HEK293T (cell line): ENCODE data around the gene CRADD.

Experiments
- CTCF ChIA-PET: fragments of 350-600 bp; formaldehyde crosslinking; extraction: SDS; loops from one replicate; lab custom pipeline; 2021; ENCODE audit warnings: antibody characterized with exemption, inconsistent platforms; lab: Yijun Ruan, JAX
- POLR2A ChIA-PET: fragments of 350-600 bp; formaldehyde crosslinking; extraction: SDS; loops from one replicate; lab custom pipeline; 2020; ENCODE audit warnings: antibody characterized with exemption, inconsistent platforms; lab: Yijun Ruan, JAX
- DNase-seq: peaks from one replicate; pipeline ENCODE4 v3.0.0; 2012; ENCODE audit warnings: mixed read lengths; ENCODE audit errors: extremely low spot score
- ARNT ChIP-seq: fragments of 450-650 bp; IDR thresholded peaks from 2 replicates; pipeline ENCODE4 v1.6.1; 2017; ENCODE audit warnings: mild to moderate bottlenecking
- BHLHE40 ChIP-seq: fragments of 450-650 bp; IDR thresholded peaks from 2 replicates; pipeline ENCODE4 v1.6.1; 2016; ENCODE audit warnings: mild to moderate bottlenecking, moderate library complexity, borderline replicate concordance
- CTBP1 ChIP-seq: fragments of 450-650 bp; IDR thresholded peaks from 2 replicates; pipeline ENCODE4 v1.6.1; 2016; ENCODE audit warnings: borderline replicate concordance
- ELF4 ChIP-seq: fragments of 450-650 bp; IDR thresholded peaks from 2 replicates; pipeline ENCODE4 v1.6.1; 2017; ENCODE audit warnings: antibody characterized with exemption
- FOXA1 ChIP-seq: fragments of 450-650 bp; IDR thresholded peaks from 2 replicates; pipeline ENCODE4 v1.6.1; 2016; ENCODE audit warnings: mild to moderate bottlenecking
- FOXK2 ChIP-seq: fragments of 450-650 bp; IDR thresholded peaks from 2 replicates; pipeline ENCODE4 v1.6.1; 2016; ENCODE audit warnings: mild to moderate bottlenecking
- FOXM1 ChIP-seq: fragments of 450-650 bp; IDR thresholded peaks from 2 replicates; pipeline ENCODE4 v1.6.1; 2017; ENCODE audit warnings: mild to moderate bottlenecking, borderline replicate concordance
- HDGF ChIP-seq: fragments of 450-650 bp; IDR thresholded peaks from 2 replicates; pipeline ENCODE4 v1.6.1; 2017; ENCODE audit warnings: antibody characterized with exemption, borderline replicate concordance
- L3MBTL2 ChIP-seq: fragments of 450-650 bp; conservative IDR thresholded peaks from 2 replicates; pipeline ENCODE4 v1.6.1; 2016; ENCODE audit warnings: mild to moderate bottlenecking
- LEF1 ChIP-seq: fragments of 450-650 bp; IDR thresholded peaks from 2 replicates; pipeline ENCODE4 v1.6.1; 2017; ENCODE audit warnings: mild to moderate bottlenecking, borderline replicate concordance
- NFRKB ChIP-seq: fragments of 450-650 bp; IDR thresholded peaks from 2 replicates; pipeline ENCODE4 v1.6.1; 2016; ENCODE audit warnings: mild to moderate bottlenecking, moderate library complexity
- SP1 ChIP-seq: fragments of 450-650 bp; IDR thresholded peaks from 2 replicates; pipeline ENCODE4 v1.6.1; 2017
- SUZ12 ChIP-seq: fragments of 450-650 bp; IDR thresholded peaks from 2 replicates; pipeline ENCODE4 v1.6.1; 2016; ENCODE audit warnings: mild to moderate bottlenecking
- TARDBP ChIP-seq: fragments of 450-650 bp; IDR thresholded peaks from 2 replicates; pipeline ENCODE4 v1.6.1; 2016
- ZNF384 ChIP-seq: fragments of 450-650 bp; IDR thresholded peaks from 2 replicates; pipeline ENCODE4 v1.6.1; 2016
- TF ChIP-seq, protein P1 (sequence below): fragments of 450-650 bp; IDR thresholded peaks from 2 replicates; pipeline ENCODE4 v1.6.1; 2016

The CRADD gene

DNA sequence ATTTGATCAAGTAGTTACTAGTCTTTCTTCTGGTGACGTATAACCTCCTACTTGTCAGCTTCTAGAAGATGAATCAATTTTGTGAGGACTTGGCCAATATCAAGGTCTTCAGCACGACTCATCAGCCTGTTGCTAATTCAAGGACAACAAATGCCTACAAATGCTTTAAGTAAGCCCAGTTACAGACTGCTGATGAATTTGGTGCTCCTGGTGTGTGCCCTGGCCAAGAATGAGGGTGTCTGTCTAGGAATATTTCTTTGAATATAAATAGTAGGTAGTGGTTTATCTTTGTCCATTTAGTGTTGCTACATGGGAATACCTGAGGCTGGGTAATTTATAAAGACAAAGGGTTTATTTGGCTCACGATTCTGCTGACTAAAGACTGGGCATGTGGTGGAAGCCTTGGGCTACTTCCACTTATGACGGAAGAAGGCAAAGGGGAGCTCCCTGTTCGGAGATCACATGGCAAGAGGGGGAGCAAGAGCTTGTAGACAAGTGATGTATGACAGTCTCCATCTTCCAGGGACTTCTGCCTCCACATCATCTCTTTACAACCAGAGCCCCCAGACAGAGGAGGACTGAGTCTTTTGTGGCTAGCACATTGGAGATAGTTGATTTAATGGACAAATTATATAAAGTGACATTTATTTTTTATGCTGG is 180.2 kb downstream of the CRADD start:
- ChIA-PET POLR2A (no interaction called here), CTCF (no interaction called here)
- TF ChIP-seq HDGF, result no peak
- no peak for TF ChIP-seq BHLHE40
- no peak for TF ChIP-seq SP1
- TF ChIP-seq LEF1, result no peak
- no peak for TF ChIP-seq FOXK2
- no peak for TF ChIP-seq FOXA1
- TF ChIP-seq ZNF384, result no peak
- TF ChIP-seq CTBP1, result no peak
- TF ChIP-seq SUZ12, result no peak
- TF ChIP-seq FOXM1, result no peak
- TF ChIP-seq ARNT, result no peak
- no peak for TF ChIP-seq L3MBTL2
- no peak for TF ChIP-seq TARDBP
- no peak for TF ChIP-seq NFRKB
- TF ChIP-seq ELF4, result no peak
- no peak for DNase-seq

DNA sequence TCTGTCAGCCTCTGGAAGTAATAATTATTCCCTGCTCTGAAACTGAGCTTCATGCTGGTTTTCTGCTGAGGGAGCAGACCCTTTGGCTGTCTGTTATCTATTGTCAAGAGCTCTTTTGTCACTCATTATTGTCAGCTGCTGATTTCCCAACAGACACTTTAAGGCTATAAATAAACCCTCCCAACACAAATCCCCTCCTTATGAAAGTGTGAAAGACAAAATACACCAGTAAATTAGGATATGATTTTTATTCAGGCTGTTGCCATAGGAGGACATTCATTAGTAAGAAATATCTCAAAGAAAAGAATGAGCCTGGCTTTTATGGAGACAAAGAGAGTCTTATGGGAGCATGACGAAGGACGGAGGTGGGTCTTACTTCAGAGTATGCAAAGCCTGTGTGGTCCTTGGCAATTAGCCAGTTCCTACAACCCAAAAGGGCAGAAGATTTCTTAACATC is 180.8 kb downstream of the CRADD start:
- TF ChIP-seq LEF1 (no peak), FOXK2 (no peak), CTBP1 (no peak), HDGF (no peak), NFRKB (no peak), L3MBTL2 (no peak), SP1 (no peak), ARNT (no peak), BHLHE40 (no peak), ZNF384 (no peak), ELF4 (no peak), TARDBP (no peak)
- TF ChIP-seq, protein P1, sequence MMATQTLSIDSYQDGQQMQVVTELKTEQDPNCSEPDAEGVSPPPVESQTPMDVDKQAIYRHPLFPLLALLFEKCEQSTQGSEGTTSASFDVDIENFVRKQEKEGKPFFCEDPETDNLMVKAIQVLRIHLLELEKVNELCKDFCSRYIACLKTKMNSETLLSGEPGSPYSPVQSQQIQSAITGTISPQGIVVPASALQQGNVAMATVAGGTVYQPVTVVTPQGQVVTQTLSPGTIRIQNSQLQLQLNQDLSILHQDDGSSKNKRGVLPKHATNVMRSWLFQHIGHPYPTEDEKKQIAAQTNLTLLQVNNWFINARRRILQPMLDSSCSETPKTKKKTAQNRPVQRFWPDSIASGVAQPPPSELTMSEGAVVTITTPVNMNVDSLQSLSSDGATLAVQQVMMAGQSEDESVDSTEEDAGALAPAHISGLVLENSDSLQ, result no peak
- POLR2A ChIA-PET, result no interaction called here
- CTCF ChIA-PET, result no interaction called here
- DNase-seq, result no peak

DNA sequence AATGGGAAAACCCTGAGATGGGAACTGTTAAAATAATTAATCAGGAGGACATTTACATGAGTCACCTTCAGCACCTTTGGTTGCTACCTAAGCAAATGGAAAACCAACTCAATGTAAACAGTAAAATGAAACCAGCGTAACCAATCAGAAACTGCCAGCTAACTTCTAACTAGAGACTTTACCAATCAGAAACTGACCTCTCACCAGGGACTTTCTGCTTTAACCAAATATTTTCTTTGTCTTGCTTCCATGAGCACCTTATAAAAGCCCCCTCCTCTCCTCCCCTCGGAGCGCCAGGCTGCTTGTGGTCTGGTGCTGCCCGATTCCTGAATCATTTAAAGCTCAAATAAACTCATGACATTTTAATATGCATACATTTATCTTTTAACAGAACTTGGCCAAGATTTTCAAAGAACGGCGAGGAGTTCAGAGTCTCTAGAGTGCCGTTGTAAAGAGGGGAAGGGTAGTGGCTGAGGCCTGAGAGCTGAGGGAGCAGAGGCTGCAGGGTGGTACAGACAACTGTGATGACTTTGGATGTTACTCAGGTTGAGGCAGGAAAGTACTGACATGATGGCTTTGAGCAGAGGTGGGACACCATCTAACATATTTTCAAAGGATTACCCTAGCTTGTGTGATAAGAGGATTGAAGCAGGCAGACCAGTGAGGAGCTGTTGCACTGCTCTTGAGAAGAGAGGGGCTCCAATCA is 183.6 kb downstream of the CRADD start:
- no peak for TF ChIP-seq ZNF384
- DNase-seq, result no peak
- CTCF ChIA-PET, result no interaction called here
- POLR2A ChIA-PET, result no interaction called here

DNA sequence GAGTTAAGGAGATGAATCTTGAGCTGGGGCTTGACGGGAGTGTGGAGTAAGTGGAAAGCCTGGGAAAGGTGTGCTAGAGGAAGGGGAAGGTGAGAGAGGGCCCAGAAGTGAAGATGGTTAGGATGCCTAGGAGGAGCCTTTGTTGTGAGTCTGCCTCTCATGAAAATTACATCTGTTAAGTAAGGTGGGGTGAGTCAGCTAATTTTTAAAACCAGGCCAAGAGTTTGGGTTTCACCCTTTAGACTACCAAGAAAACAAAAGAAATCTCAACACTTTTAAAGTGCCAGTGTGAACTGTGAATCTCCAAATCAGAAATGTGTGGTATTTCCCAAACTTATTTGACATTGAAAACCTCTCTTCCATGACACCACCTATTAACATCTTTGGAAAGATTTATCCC is 185.2 kb downstream of the CRADD start:
- TF ChIP-seq NFRKB (no peak), HDGF (no peak)
- TF ChIP-seq, protein P1, result no peak
- ChIA-PET CTCF (no interaction called here), POLR2A (no interaction called here)
- no peak for DNase-seq

DNA sequence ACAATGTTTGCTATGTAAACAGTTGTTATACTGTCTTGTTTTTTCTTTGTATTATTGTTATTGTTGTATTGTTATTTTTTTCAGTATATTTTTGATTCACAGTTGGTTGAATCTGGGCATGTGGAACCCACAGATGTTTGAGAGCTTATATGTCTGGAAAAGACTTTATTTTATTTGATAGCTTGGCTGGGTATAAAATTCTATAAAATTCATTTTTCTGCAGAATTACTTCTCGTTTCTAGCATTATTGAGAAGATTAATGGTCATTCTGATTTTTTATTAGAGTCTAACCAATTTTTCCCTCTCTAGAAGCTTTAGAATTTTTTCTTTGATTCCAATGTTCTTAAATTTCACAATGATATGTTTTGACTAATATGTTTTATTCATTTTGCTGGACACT is 188.6 kb downstream of the CRADD start:
- no peak for DNase-seq
- POLR2A ChIA-PET, result no interaction called here
- TF ChIP-seq, protein P1, result no peak
- TF ChIP-seq HDGF, result no peak
- TF ChIP-seq LEF1, result no peak
- TF ChIP-seq SP1, result no peak
- no peak for TF ChIP-seq BHLHE40
- no peak for TF ChIP-seq L3MBTL2
- TF ChIP-seq TARDBP, result no peak
- TF ChIP-seq ZNF384, result no peak
- TF ChIP-seq ELF4, result no peak
- CTCF ChIA-PET, result no interaction called here

DNA sequence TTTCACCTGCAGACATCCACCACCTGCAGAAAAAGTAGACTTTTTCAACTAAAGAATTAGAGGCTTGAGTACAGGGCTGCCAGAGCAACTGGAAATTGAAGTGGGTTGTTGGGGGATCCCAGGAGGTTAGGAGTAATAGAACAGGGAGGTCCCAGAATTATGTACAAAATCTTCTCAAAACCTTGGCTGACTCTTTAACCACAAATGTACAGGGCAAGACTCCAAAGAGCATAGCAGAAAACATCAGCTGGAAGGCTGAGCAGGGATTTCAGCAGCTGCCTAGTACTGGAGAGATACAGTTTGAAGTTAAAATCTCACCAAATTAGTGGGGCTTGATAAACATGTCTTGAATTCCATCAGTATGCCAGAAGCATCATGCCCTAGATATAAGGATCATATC is 191.6 kb downstream of the CRADD start:
- POLR2A ChIA-PET, result no interaction called here
- no peak for TF ChIP-seq SUZ12
- no peak for TF ChIP-seq L3MBTL2
- TF ChIP-seq, protein P1, result no peak
- TF ChIP-seq HDGF, result no peak
- no peak for TF ChIP-seq ARNT
- TF ChIP-seq FOXM1, result no peak
- no peak for TF ChIP-seq CTBP1
- no peak for TF ChIP-seq LEF1
- no peak for TF ChIP-seq ZNF384
- TF ChIP-seq ELF4, result no peak
- TF ChIP-seq SP1, result no peak
- CTCF ChIA-PET, result no interaction called here
- no peak for DNase-seq
